GM21619 (cell line): ENCODE results near the gene SLC5A5.
"Not testable (repeated sequence)": the region's sequence is repeated elsewhere in the genome, so short reads cannot be mapped to it uniquely, and the experiment has no call there.

Experiments
- ATAC-seq: cut with Tn5 transposase; IDR thresholded peaks from one replicate; pipeline ENCODE4 v1.9.1; 2021; ENCODE audit not compliant: unreplicated experiment

The SLC5A5 gene

GRCh38 chr19:17919122-17919521 lies 47.4 kb downstream of the SLC5A5 start:
- ATAC-seq, result not testable (repeated sequence)

- no peak for ATAC-seq
Measured at GRCh38 chr19:17920527-17920926, 48.8 kb downstream of the SLC5A5 start.

- ATAC-seq, result no peak
Measured at GRCh38 chr19:17922138-17922537, 50.4 kb downstream of the SLC5A5 start.

GRCh38 chr19:17926044-17926443 lies 54.3 kb downstream of the SLC5A5 start:
- ATAC-seq, result no peak

GRCh38 chr19:17929056-17929455 lies 57.3 kb downstream of the SLC5A5 start:
- ATAC-seq, result no peak

- no peak for ATAC-seq
Measured at GRCh38 chr19:17931532-17932191, 59.9 kb downstream of the SLC5A5 start.

GRCh38 chr19:17932485-17933338 lies 61.0 kb downstream of the SLC5A5 start, which contains the start of gene CCDC124:
CCDC124 (plus strand) TSS chr19:17933015; CDS start chr19:17936421, 3,406 bp downstream.
- peak; percentile 67 for ATAC-seq

GRCh38 chr19:17933414-17934129 lies 61.8 kb downstream of the SLC5A5 start:
- no peak for ATAC-seq

GRCh38 chr19:17936379-17936778 lies 64.6 kb downstream of the SLC5A5 start:
- no peak for ATAC-seq

- ATAC-seq, result no peak
Measured at GRCh38 chr19:17937371-17937900, 65.7 kb downstream of the SLC5A5 start.

GRCh38 chr19:17938092-17938845 lies 66.5 kb downstream of the SLC5A5 start:
- ATAC-seq, result no peak

- no peak for ATAC-seq
Measured at GRCh38 chr19:17942181-17942580, 70.4 kb downstream of the SLC5A5 start.

- ATAC-seq, result no peak
Measured at GRCh38 chr19:17942582-17943273, 71.0 kb downstream of the SLC5A5 start.

GRCh38 chr19:17943274-17944221 lies 71.8 kb downstream of the SLC5A5 start:
- ATAC-seq, result no peak

- no peak for ATAC-seq
Measured at GRCh38 chr19:17944301-17944700, 72.6 kb downstream of the SLC5A5 start.
